DOHH2 (cell line): ENCODE results near the gene PTGIR.

ENCODE experiments used
- EZH2phosphoT487 ChIP-seq: fragments of 200-600 bp; sonication (generic); IDR thresholded peaks from 2 replicates; pipeline ENCODE4 v1.6.1; 2017; ENCODE audit warnings: borderline replicate concordance, mild to moderate bottlenecking, antibody characterized with exemption, low read length, moderate library complexity, mixed read lengths
- TF ChIP-seq, protein P1 (sequence below): fragments of 200-600 bp; sonication (generic); IDR thresholded peaks from one replicate; pipeline ENCODE4 v1.5.1; 2014; ENCODE audit warnings: antibody characterized with exemption, mild to moderate bottlenecking, low read depth, low read length; ENCODE audit not compliant: poor library complexity, severe bottlenecking

DNA sequence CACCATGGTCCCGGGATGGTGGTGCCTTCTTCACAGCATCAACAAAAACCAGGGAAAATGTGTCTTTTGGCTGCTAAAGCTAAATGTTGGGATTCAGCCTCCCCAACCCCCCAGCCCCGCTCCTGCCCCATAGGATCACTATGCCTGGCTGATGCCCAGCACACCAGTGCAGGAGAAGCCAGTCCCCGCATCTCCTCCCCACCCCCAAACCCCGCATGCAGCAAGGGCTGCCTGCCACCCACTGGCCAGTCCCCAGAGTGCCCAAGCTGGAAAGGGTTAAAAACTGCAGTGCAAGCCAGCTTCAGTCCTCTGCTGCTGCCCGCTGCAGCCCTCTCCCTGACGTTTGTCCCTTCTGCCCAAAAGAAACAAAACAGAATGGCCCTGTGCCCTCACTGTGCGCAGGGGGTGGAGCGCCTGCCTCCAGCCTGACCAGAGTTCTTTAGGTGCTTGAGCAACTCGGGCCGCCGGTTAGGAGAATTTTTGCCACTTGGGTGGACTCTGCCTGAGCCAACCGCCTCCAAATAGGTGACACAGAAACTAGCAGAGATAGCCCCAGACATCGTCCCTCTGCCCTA is 20.0 kb downstream of the PTGIR start:
- TF ChIP-seq, protein P1, sequence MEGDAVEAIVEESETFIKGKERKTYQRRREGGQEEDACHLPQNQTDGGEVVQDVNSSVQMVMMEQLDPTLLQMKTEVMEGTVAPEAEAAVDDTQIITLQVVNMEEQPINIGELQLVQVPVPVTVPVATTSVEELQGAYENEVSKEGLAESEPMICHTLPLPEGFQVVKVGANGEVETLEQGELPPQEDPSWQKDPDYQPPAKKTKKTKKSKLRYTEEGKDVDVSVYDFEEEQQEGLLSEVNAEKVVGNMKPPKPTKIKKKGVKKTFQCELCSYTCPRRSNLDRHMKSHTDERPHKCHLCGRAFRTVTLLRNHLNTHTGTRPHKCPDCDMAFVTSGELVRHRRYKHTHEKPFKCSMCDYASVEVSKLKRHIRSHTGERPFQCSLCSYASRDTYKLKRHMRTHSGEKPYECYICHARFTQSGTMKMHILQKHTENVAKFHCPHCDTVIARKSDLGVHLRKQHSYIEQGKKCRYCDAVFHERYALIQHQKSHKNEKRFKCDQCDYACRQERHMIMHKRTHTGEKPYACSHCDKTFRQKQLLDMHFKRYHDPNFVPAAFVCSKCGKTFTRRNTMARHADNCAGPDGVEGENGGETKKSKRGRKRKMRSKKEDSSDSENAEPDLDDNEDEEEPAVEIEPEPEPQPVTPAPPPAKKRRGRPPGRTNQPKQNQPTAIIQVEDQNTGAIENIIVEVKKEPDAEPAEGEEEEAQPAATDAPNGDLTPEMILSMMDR, result no peak
- no peak for TF ChIP-seq EZH2phosphoT487
